Type B pancreatic cell (in vitro differentiated cells): ENCODE measurements around the gene UBE3A. TPM values are rescaled to one million over a fixed set of nuclear protein-coding genes. Genes with fewer than 3 reads are reported as not detected.

Experiments
- DNase-seq: peaks from one replicate; pipeline ENCODE4 v3.0.0; 2021; ENCODE audit warnings: mixed read lengths; ENCODE audit not compliant: unreplicated experiment; ENCODE audit errors: extremely low spot score
- H3K27ac Mint-ChIP-seq: 2 replicates; pipeline ENCODE4 v1.8.0; 2021; ENCODE audit warnings: mild to moderate bottlenecking, mixed read lengths
- H3K27me3 Mint-ChIP-seq: 2 replicates; pipeline ENCODE4 v1.8.0; 2021; ENCODE audit warnings: mixed read lengths
- H3K36me3 Mint-ChIP-seq: 2 replicates; pipeline ENCODE4 v1.8.0; 2021; ENCODE audit warnings: mixed read lengths
- H3K4me1 Mint-ChIP-seq: one replicate; pipeline ENCODE4 v1.8.0; 2021; ENCODE audit warnings: mixed read lengths; ENCODE audit not compliant: unreplicated experiment
- H3K4me3 Mint-ChIP-seq: 2 replicates; pipeline ENCODE4 v1.8.0; 2021; ENCODE audit warnings: mild to moderate bottlenecking, mixed read lengths
- H3K9me3 Mint-ChIP-seq: 2 replicates; pipeline ENCODE4 v1.8.0; 2021; ENCODE audit warnings: mixed read lengths
- CTCF ChIP-seq: fragments of 200-600 bp; sonication (generic); conservative IDR thresholded peaks from 2 replicates; pipeline ENCODE4 v1.5.0; 2021; ENCODE audit warnings: antibody characterized with exemption, mild to moderate bottlenecking
- total RNA-seq: library from RNA; stranded (reverse); gene quantifications from 2 replicates; pipeline ENCODE4 v1.2.1, GENCODE V29; 2021; ENCODE audit warnings: low replicate concordance

UBE3A gene
- total RNA-seq, 1 donor from 2014 or later, result 89.0 TPM

- Mint-ChIP-seq H3K27ac (no peak overlapping the region), H3K4me1 (peaks cover 25% of the 10 kb centered on the region), H3K9me3 (no peaks in the 10 kb centered on the region), H3K36me3 (peaks cover 5% of the 10 kb centered on the region), H3K4me3 (no peak overlapping the region), H3K27me3 (no peaks in the 10 kb centered on the region)
- no peak for DNase-seq
- no peak for TF ChIP-seq CTCF
These were observed 11.0 kb downstream of the UBE3A start for GRCh38 chr15:25427861-25428260.

GRCh38 chr15:25426896-25427610, 11.8 kb downstream of the UBE3A start:
- H3K27me3 Mint-ChIP-seq, result no peaks in the 10 kb centered on the region
- H3K4me1 Mint-ChIP-seq, result peaks cover 19% of the 10 kb centered on the region
- no peak overlapping the region for H3K27ac Mint-ChIP-seq
- no peak overlapping the region for H3K4me3 Mint-ChIP-seq
- no peak for DNase-seq
- peaks cover 5% of the 10 kb centered on the region for H3K36me3 Mint-ChIP-seq
- no peaks in the 10 kb centered on the region for H3K9me3 Mint-ChIP-seq
- no peak for TF ChIP-seq CTCF

- Mint-ChIP-seq H3K4me3 (no peak overlapping the region), H3K9me3 (peaks cover 7% of the 10 kb centered on the region), H3K36me3 (peaks cover 23% of the 10 kb centered on the region), H3K27me3 (no peaks in the 10 kb centered on the region), H3K4me1 (peaks cover 11% of the 10 kb centered on the region), H3K27ac (no peak overlapping the region)
- no peak for DNase-seq
- no peak for TF ChIP-seq CTCF
These were observed 14.8 kb downstream of the UBE3A start for GRCh38 chr15:25424073-25424472.

- Mint-ChIP-seq H3K27ac (no peak overlapping the region), H3K36me3 (peaks cover 29% of the 10 kb centered on the region), H3K4me3 (no peak overlapping the region), H3K4me1 (peaks cover 8% of the 10 kb centered on the region), H3K27me3 (no peaks in the 10 kb centered on the region), H3K9me3 (peaks cover 7% of the 10 kb centered on the region)
- no peak for DNase-seq
- TF ChIP-seq CTCF, result no peak
These were observed 16.8 kb downstream of the UBE3A start for GRCh38 chr15:25422021-25422420.

- TF ChIP-seq CTCF, result no peak
- Mint-ChIP-seq H3K4me1 (peaks cover 4% of the 10 kb centered on the region), H3K27ac (no peak overlapping the region), H3K36me3 (peaks cover 47% of the 10 kb centered on the region), H3K4me3 (no peak overlapping the region), H3K27me3 (no peaks in the 10 kb centered on the region), H3K9me3 (peaks cover 17% of the 10 kb centered on the region)
- no peak for DNase-seq
These were observed 20.6 kb downstream of the UBE3A start for GRCh38 chr15:25418202-25418601.

GRCh38 chr15:25417604-25418003, 21.2 kb downstream of the UBE3A start:
- no peak for DNase-seq
- Mint-ChIP-seq H3K4me1 (peaks cover 4% of the 10 kb centered on the region), H3K27me3 (no peaks in the 10 kb centered on the region), H3K4me3 (no peak overlapping the region), H3K36me3 (peaks cover 49% of the 10 kb centered on the region), H3K9me3 (peaks cover 17% of the 10 kb centered on the region), H3K27ac (no peak overlapping the region)
- TF ChIP-seq CTCF, result no peak
